Tongue (tissue), 2 donors: ENCODE results near the gene ANTKMT. TPM values are rescaled to one million over a fixed set of nuclear protein-coding genes. Genes with fewer than 3 reads are reported as not detected.
A peak's percentile ranks its signal among the peaks of the same experiment; 100 is the strongest.
"Not testable (repeated sequence)": the region's sequence is repeated elsewhere in the genome, so short reads cannot be mapped to it uniquely, and the experiment has no call there.

Source experiments
- DNase-seq: peaks from one replicate; pipeline ENCODE4 v3.0.0-alpha.2; 2015
- total RNA-seq: library from RNA; depleted of rRNA; stranded (reverse); fragments of >200 nt; gene quantifications from one replicate; pipeline ENCODE4 v1.2.3, GENCODE V29; 2014

ANTKMT gene
- total RNA-seq, 1 donor from 2014 or later, result 13.4 TPM

DNA sequence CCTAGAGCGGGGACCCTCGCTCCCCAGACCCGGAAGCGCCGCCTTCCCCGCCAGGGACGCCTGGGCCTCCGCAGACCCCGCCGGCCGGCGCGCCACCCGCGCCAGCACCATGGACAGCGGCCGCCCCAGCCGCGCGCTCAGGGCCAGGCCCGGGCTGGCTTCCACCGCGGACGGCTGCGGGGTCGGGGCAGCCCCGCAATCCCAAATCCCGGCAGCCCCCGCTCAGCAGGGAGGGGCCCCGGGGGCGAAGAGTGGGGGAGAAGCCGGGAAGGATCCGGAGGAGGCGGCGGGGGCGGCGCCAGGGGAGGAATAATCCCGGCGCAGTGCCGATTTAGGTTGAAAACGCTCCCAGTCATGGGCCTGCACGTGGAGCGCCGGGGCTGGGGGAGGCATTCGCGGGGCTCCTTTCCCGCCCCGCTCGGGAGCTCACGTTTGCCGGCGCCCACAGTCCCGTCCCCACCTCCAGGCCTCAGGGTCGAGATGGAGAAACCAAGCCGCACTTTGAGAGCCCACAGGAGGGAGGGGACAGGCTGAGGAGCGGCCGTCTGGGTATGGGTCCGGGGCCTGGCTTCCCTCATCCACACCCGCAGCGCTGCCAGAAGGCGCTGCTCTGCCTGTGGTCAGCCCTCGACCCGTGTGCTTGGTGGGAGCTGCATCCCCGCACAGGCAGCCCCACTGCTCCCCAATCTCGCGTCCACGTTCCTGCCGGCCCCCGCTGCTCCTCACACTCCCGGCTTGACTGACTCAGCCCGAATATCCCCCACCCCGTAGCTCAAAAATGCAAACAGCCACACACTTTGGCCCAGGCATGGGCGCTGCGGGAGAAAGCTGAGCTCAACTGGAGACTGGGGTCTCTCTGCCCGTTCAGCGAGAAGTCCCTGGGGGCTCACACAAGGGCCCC lies 20.0 kb upstream of the ANTKMT start:
- peak; percentile 65 for DNase-seq

- DNase-seq, result no peak
Measured at GRCh38 chr16:702341-702740, 18.6 kb upstream of the ANTKMT start.

DNA sequence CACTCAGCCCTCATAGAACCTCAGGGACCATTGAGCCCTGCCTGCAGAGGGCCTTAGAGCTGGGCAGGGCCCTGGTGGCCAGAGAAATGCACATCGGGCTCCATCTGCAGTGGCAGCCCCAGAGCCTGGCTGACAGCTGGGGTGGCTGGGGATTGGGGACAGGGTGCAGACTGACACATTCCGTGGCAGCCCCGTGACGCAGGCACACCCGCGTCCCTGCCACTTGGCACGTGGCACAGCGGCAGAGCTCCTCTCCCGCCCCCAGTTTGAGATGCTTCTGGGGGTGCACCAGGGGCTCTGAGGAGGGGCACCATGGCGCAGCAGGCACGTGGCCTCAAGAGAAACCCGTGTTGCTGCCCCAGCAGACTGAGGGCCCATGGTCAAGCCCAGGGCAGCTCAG lies 17.5 kb upstream of the ANTKMT start:
- DNase-seq, result no peak

DNA sequence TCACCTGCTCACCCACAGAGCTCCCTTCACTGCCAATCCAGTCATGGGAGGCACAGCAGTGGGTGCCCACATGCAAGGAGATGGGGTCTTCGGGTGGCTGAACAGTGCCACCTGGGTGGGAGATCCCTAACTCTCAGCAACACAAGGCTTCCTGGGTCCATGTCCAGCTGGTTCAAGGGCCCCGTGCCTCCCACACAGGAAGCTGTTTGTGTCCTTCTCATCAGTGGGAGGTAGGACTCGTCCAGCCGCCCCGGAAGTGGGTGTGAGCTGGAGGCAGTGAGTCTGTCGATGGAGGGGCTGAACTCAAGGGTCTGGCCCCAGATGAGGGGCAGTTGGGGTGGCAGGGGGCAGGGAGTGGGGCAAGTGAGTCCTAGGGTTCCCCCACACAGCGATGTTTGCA lies 16.9 kb upstream of the ANTKMT start:
- no peak for DNase-seq

- DNase-seq, result no peak
Measured at GRCh38 chr16:704552-705380, 16.2 kb upstream of the ANTKMT start.

- no peak for DNase-seq
Measured at GRCh38 chr16:705431-706188, 15.3 kb upstream of the ANTKMT start, which contains the start of gene FBXL16. Gene FBXL16, minus strand, starts transcription at chr16:705801. Its CDS starts 8,396 bp downstream, at chr16:697405.

GRCh38 chr16:706189-707061 lies 14.5 kb upstream of the ANTKMT start:
- DNase-seq, result no peak

GRCh38 chr16:707062-707538 lies 13.8 kb upstream of the ANTKMT start:
- no peak for DNase-seq

DNA sequence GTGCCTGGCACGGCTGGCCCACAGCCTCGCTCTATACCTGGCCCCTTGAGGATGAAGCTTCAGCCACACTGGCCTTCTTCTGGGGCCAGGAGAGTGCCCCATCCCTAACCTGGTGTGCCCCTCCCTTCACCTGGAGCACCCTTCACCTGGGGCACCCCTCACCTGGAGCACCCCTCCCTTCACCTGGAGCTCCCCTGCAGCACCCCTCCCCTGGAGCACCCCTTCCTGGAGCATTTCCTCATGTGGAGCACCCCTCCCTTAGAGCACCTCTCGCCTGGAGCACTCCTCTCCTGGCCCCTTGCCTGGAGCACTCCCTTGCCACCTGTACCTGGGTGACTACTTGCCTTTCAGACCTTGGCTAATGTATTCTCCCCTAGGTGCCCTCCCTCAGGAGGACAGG lies 12.9 kb upstream of the ANTKMT start:
- DNase-seq, result no peak

GRCh38 chr16:708959-709358 lies 12.0 kb upstream of the ANTKMT start:
- DNase-seq, result no peak

- DNase-seq, result peak; percentile 86
Measured at GRCh38 chr16:709566-710499, 11.1 kb upstream of the ANTKMT start.

DNA sequence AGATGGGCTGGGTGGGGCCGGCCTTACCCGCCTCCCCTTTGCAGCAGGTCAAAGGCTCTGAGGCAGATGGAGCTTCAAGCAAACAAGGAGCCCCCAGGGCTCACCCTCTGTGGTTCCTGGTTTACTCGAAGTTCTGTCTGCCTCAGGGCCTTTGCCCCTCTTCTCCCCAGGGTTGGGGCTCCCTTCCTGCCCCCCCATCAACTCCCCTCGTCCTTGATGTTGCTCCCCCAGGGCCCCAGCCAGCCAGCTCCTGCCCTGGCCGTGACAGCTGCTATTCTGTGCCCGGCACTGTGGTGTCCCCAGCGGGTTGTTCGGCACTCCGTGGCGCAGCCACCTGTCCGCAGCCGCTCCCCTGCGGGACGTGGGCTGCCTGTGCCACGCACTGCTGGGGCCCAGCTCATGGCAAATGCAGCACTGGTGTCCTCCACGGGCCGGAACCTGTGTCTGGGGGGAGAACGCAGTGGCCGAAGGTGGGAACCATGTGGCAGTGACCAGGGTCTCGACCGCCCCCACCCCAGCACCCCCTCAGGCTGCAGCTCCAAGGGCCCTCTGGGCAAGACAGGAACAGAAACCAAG lies 10.4 kb upstream of the ANTKMT start:
- no peak for DNase-seq

DNA sequence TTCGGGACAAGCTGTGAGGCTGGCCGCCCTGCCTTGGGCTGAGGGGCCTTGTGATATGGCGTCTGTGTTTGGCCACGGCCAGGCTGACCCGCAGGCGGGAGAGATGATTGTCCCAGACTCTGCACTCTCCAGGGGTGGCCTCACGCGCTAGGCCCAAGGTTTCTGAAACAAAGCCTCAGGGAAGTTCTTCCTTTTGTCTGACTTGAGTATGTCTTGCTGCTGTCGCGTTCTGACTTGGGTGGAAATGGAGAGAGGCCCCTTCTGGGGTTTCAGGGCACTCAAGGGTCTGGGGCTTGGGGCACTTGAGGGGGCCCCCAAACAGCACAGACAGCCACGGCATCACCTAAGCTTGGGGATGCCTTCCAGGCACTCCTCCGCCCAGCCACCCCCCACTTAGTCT lies 9.9 kb upstream of the ANTKMT start:
- DNase-seq, result no peak

DNA sequence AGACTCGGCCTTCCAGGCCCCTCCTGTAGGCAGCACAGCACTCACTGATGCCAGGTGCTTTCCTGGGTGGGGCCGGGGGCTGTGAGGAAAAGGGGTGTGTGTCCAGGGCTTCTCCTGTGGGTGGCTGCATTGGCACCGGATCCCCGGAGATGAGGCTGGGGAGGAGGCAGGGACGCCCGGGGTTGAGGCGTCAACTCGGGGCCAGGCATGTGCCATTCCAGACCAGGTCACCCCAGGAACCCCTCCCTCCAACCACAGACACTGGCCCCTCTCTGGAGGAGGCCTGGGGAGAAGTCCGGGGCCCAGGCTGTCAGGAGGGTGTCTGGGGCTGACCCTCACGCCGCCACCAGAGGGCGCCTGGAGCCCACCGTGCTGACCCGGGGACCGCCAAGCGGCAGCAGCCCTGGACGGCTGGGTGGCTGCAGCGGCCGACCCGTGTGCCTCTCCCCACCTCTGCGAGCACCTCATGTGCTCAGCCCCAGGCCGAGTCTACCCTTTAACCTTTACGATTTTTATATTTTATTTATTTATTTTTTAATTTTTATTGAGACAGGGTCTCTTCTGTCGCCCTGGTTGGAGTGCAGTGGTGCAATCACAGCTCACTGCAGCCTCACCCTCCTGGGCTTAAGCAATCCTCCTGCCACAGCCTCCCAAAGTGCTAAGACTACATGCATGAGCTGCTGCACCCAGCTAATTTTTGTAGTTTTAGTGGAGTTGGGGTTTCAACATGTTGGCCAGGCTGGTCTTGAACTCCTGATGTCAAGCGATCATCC lies 9.2 kb upstream of the ANTKMT start:
- peak; percentile 81 for DNase-seq

DNA sequence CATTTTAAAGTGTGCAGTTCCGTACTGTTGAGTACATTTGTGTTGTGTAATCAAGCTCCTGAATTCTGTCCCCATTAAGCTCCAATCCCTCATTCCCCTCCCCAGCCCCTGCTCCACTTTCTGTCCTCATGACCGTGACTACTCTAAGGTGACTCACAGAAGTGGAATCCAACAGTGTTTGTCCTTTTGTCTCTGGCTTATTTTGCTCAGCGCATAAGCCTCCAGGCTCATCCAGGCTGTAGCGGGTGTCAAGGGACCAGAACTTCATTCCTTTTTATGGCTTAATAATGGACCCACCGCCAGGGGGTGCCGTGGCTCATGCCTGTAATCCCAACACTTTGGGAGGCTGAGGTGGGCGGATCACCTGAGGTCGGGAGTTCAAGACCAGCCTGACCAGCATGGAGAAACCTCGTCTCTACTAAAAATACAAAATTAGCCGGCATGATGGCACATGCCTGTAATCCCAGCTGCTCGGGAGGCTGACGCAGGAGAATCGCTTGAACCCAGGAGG lies 8.2 kb upstream of the ANTKMT start:
- not testable (repeated sequence) for DNase-seq

DNA sequence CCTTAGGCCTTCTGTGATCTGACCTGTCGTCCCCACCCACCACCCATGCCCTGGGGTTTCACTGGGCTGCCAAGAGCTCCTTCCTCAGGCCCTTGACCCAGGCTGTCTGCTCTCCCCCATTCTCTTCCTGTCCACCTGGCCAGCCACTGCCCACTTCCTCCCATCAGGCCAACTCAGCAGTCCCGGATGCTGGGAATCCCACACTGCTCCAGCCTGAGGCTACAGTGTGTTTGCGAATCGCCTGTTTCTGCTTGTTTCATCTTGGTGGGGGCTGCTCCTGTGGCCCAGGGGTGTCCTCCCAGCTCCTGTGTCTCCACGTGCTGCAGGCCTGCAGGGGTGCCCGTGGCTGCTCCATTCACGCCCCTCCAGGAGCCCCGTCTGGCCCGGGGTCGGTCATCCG lies 6.9 kb upstream of the ANTKMT start:
- no peak for DNase-seq

GRCh38 chr16:714558-715476 lies 6.1 kb upstream of the ANTKMT start, which contains the start of gene METRN:
Gene METRN, plus strand, starts transcription at chr16:715118. Its CDS starts 172 bp downstream, at chr16:715290.
- peak; percentile 94 for DNase-seq
